ENCODE results near the gene UBE2E2. TPM values are rescaled to one million over a fixed set of nuclear protein-coding genes. Genes with fewer than 3 reads are reported as not detected.

Gene UBE2E2
- total RNA-seq, 1 experiment from 2014 or later = 25.1 TPM

GRCh38 chr3:23537101-23537551 lies 334.0 kb downstream of the UBE2E2 start:
- TF ChIP-seq, protein P1, sequence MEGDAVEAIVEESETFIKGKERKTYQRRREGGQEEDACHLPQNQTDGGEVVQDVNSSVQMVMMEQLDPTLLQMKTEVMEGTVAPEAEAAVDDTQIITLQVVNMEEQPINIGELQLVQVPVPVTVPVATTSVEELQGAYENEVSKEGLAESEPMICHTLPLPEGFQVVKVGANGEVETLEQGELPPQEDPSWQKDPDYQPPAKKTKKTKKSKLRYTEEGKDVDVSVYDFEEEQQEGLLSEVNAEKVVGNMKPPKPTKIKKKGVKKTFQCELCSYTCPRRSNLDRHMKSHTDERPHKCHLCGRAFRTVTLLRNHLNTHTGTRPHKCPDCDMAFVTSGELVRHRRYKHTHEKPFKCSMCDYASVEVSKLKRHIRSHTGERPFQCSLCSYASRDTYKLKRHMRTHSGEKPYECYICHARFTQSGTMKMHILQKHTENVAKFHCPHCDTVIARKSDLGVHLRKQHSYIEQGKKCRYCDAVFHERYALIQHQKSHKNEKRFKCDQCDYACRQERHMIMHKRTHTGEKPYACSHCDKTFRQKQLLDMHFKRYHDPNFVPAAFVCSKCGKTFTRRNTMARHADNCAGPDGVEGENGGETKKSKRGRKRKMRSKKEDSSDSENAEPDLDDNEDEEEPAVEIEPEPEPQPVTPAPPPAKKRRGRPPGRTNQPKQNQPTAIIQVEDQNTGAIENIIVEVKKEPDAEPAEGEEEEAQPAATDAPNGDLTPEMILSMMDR (IDR thresholded peaks at IDR 0.05; ENCODE audit: unreplicated experiment) = no peak
- CTCF ChIA-PET = no interaction called here
- Mint-ChIP-seq H3K4me1 (ENCODE audit: low read depth, unreplicated experiment) (no peaks in the 10 kb centered on the region), H3K36me3 (ENCODE audit: insufficient read depth, unreplicated experiment) (no peaks in the 10 kb centered on the region), H3K9me3 (ENCODE audit: low read depth, unreplicated experiment) (no peaks in the 10 kb centered on the region), H3K27ac (ENCODE audit: unreplicated experiment) (no peak overlapping the region), H3K27me3 (ENCODE audit: unreplicated experiment) (no peaks in the 10 kb centered on the region), H3K4me3 (ENCODE audit: low read depth, unreplicated experiment) (no peak overlapping the region)
- BruUV-seq (replicated peaks) = no TSS peak
- intact Hi-C loops (cut with micrococcal nuclease; ENCODE audit: unreplicated experiment) = no loop called here
- DNase-seq = no peak

GRCh38 chr3:23539185-23539584 lies 336.1 kb downstream of the UBE2E2 start:
- H3K27me3 Mint-ChIP-seq (ENCODE audit: unreplicated experiment) = no peaks in the 10 kb centered on the region
- no peak overlapping the region for H3K27ac Mint-ChIP-seq (ENCODE audit: unreplicated experiment)
- BruUV-seq (replicated peaks) = no TSS peak
- DNase-seq = no peak
- no peaks in the 10 kb centered on the region for H3K9me3 Mint-ChIP-seq (ENCODE audit: low read depth, unreplicated experiment)
- no peak overlapping the region for H3K4me3 Mint-ChIP-seq (ENCODE audit: low read depth, unreplicated experiment)
- CTCF ChIA-PET = no interaction called here
- H3K36me3 Mint-ChIP-seq (ENCODE audit: insufficient read depth, unreplicated experiment) = no peaks in the 10 kb centered on the region
- intact Hi-C loops (cut with micrococcal nuclease; ENCODE audit: unreplicated experiment) = no loop called here
- H3K4me1 Mint-ChIP-seq (ENCODE audit: low read depth, unreplicated experiment) = no peaks in the 10 kb centered on the region
- TF ChIP-seq, protein P1 (IDR thresholded peaks at IDR 0.05; ENCODE audit: unreplicated experiment) = no peak

DNA sequence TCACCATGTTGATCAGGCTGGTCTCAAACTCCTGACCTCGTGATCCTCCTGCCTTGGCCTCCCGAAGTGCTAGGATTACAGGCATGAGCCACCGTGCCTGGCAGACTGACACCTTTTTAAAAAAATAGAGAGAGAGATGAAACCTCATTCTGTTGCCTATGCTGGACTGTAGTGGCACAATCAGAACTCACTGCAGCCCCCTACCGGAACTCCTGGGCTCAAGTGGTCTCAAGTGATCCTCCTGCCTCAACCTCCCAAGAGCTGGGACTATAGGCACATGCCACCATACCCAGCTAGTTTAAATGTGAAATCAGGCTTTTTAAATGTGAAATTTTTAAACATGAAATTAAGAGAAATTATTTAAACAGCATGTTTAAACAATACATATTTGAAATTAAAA lies 337.5 kb downstream of the UBE2E2 start:
- no peaks in the 10 kb centered on the region for H3K36me3 Mint-ChIP-seq (ENCODE audit: insufficient read depth, unreplicated experiment)
- no TSS peak for BruUV-seq (replicated peaks)
- TF ChIP-seq, protein P1 (IDR thresholded peaks at IDR 0.05; ENCODE audit: unreplicated experiment) = no peak
- CTCF ChIA-PET = no interaction called here
- no peak overlapping the region for H3K4me3 Mint-ChIP-seq (ENCODE audit: low read depth, unreplicated experiment)
- H3K27me3 Mint-ChIP-seq (ENCODE audit: unreplicated experiment) = no peaks in the 10 kb centered on the region
- no peak overlapping the region for H3K27ac Mint-ChIP-seq (ENCODE audit: unreplicated experiment)
- H3K9me3 Mint-ChIP-seq (ENCODE audit: low read depth, unreplicated experiment) = no peaks in the 10 kb centered on the region
- intact Hi-C loops (cut with micrococcal nuclease; ENCODE audit: unreplicated experiment) = no loop called here
- DNase-seq = no peak
- H3K4me1 Mint-ChIP-seq (ENCODE audit: low read depth, unreplicated experiment) = no peaks in the 10 kb centered on the region

DNA sequence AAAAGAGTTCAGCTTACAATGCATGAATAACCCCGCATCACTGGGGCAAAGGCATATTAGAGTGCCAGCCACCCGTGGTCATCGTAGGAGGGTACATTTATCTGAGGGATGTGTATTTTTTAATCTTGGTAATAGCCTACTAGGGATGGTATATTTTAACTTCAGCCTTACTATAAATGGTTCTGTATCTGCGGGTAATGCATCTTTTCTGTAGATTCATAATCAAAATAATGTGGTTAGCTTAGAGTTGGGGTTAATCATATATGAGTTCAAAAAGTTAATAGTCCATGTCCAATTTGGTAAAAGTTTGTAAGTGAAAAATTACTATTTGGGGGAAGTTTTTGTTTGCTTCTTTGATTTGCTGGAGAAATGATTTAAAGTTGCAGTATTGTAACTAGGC lies 339.0 kb downstream of the UBE2E2 start:
- H3K4me1 Mint-ChIP-seq (ENCODE audit: low read depth, unreplicated experiment) = no peaks in the 10 kb centered on the region
- H3K27me3 Mint-ChIP-seq (ENCODE audit: unreplicated experiment) = no peaks in the 10 kb centered on the region
- no peak overlapping the region for H3K4me3 Mint-ChIP-seq (ENCODE audit: low read depth, unreplicated experiment)
- intact Hi-C loops (cut with micrococcal nuclease; ENCODE audit: unreplicated experiment) = no loop called here
- TF ChIP-seq, protein P1 (IDR thresholded peaks at IDR 0.05; ENCODE audit: unreplicated experiment) = no peak
- CTCF ChIA-PET = no interaction called here
- no peaks in the 10 kb centered on the region for H3K9me3 Mint-ChIP-seq (ENCODE audit: low read depth, unreplicated experiment)
- no peak for DNase-seq
- no peak overlapping the region for H3K27ac Mint-ChIP-seq (ENCODE audit: unreplicated experiment)
- no peaks in the 10 kb centered on the region for H3K36me3 Mint-ChIP-seq (ENCODE audit: insufficient read depth, unreplicated experiment)
- BruUV-seq (replicated peaks) = no TSS peak
